Measurements from ENCODE around the gene ERLEC1.
"Not testable (repeated sequence)": the region's sequence is repeated elsewhere in the genome, so short reads cannot be mapped to it uniquely, and the experiment has no call there.

ERLEC1 gene

DNA sequence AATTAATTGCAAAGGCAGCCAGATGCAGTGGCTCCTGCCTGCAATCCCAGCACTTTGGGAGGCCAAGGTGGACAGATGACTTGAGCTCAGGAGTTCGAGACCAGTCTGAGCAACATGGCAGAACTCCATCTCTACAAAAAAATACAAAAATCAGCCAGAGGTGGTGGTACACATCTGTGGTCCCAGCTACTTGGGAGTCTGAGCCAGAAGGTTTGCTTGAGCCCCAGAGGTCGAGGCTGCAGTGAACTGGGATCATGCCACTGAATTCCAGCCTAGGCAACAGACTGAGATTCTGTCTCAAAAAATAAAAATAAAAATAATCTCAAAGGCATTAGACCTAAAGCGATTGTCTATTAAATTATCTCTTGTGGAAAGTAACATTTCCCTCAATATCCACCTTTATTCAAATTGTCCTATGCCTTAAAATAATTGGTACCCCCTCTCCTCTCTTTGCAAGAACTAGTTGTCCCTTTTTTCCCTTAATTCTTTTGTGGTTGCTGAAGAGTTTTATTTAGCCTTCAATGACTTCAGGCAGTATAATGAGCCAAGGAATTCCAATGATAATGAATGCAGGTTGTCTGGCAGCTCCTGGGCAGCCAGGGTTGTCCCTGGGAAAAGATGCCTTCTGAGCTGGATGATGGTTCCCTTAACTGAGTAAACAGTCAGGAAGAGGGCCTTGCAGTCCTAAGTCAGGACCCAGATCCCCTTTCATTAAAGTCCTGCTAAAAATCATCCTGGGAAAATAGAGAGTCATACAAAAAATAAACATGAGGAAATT is 40.7 kb downstream of the ERLEC1 start:
- peak overlapping the region; percentile 56 for H3K27ac ChIP-seq
- DNase-seq (ENCODE audit: low read depth, low spot score), result no peak

DNA sequence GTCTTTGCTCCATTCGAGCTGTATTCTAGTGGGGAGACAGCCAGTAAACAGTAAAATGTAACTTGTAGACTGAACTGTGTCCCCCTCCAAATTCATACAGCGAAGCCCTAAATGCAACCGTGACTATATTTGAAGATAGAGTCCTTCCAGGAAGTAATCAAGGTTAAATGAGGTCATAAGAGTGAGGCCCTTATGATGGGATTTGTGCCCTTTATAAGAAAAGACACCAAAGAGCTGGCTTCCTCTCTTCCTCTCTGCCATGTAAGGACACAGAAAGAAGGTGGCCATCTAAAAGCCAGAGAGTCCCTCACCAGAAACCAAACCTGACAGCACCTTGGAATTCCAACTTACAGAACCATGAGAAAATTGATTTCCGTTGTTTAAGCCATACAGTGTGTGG is 41.5 kb downstream of the ERLEC1 start:
- no peak overlapping the region for H3K27ac ChIP-seq
- DNase-seq (ENCODE audit: low read depth, low spot score), result no peak

- H3K27ac ChIP-seq, result no peak overlapping the region
- DNase-seq (ENCODE audit: low read depth, low spot score), result no peak
Measured at GRCh38 chr2:53829273-53829979, 42.6 kb downstream of the ERLEC1 start.

- not testable (repeated sequence) for DNase-seq (ENCODE audit: low read depth, low spot score); H3K27ac ChIP-seq
Measured at GRCh38 chr2:53829980-53830290, 43.1 kb downstream of the ERLEC1 start.

DNA sequence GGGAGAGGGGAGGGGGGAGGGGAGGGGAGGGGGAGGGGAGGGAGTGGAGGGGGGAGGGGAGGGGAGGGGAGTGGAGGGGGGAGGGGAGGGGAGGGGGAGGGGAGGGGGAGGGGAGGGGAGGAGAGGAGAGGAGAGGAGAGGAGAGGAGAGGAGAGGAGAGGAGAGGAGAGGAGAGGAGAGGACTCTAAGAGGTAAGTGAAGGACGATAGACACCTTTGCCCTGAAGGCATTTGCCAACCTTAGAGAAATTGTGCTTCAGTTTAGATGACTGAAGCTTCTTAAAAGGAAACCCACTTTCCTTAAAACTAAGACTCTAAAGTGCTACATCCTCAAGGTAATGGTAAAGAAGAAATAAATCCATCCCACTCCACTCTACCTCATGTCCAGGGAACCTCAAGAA is 53.7 kb downstream of the ERLEC1 start:
- no peak overlapping the region for H3K27ac ChIP-seq
- no peak for DNase-seq (ENCODE audit: low read depth, low spot score)

DNA sequence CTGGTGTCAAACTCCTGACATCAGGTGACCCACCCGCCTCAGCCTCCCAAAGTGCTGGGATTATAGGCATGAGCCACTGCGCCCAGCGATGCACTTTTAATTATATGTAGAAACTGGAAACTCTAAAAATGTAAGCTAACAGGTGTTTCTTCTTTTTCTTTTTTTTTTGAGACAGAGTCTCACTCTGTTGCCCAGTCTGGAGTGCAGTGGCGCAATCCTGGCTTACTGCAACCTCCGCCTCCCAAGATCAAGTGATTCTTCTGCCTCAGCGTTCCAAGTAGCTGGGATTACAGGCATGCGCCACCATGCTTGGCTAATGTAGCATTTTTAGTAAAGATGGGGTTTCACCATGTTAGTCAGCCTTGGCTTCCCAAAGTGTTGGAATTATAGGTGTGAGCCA is 54.8 kb downstream of the ERLEC1 start:
- not testable (repeated sequence) for H3K27ac ChIP-seq; DNase-seq (ENCODE audit: low read depth, low spot score)

- no peak for DNase-seq (ENCODE audit: low read depth, low spot score)
- no peak overlapping the region for H3K27ac ChIP-seq
Measured at GRCh38 chr2:53842891-53843290, 56.0 kb downstream of the ERLEC1 start.

GRCh38 chr2:53843595-53843994 is 56.8 kb downstream of the ERLEC1 start:
- no peak overlapping the region for H3K27ac ChIP-seq
- no peak for DNase-seq (ENCODE audit: low read depth, low spot score)

DNA sequence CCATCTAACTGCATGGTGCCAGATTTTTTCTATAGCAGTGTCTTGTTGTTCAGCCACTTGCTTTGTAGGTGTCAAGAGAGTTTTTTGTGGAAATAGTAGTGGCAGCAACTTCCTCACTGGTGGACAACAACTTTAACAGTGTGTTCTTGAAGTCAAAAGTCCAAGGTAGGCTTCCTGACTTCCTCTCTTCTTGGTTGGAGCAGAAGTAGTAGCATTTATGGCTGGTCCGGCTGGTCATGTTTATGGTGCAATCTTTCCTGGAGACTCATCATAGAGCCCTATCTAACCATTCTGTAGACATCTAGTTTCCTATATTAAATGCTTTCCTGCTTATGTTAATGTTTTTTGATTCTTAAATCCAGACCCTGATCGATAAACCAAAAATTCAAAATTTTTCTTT is 61.2 kb downstream of the ERLEC1 start:
- DNase-seq (ENCODE audit: low read depth, low spot score), result no peak
- H3K27ac ChIP-seq, result no peak overlapping the region

DNA sequence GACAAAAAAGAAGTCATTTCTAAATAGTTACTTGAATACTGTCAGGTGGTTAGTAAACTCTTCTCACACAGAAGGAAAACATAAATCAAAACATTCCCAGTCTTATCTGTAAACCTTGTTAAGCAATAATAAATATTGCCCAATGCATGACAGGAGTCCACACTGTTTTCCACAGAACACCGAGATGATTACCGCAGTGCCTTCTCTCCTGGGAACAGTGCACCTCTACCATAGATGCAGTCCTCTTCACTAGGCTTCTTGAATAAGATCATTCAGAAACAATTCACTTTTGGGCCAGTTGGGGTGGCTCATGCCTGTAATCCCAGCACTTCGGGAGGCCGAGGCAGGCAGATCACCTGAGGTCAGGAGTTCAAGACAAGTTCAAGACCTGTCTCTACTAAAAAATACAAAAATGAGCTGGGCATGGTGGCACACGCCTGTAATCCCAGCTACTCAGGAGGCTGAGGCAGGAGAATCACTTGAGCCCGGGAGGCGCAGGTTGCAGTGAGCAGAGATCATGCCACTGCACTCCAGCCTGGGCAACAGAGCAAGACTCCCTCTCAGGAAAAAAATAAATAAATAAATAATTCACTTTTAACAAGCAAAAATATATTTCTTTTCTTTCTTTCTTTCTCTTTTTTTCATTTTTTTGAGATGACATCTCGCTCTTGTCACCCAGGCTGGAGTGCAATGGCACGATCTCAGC is 64.4 kb downstream of the ERLEC1 start:
- not testable (repeated sequence) for H3K27ac ChIP-seq; DNase-seq (ENCODE audit: low read depth, low spot score)

GRCh38 chr2:53852532-53852931 is 65.7 kb downstream of the ERLEC1 start:
- no peak for DNase-seq (ENCODE audit: low read depth, low spot score)
- H3K27ac ChIP-seq, result no peak overlapping the region

DNA sequence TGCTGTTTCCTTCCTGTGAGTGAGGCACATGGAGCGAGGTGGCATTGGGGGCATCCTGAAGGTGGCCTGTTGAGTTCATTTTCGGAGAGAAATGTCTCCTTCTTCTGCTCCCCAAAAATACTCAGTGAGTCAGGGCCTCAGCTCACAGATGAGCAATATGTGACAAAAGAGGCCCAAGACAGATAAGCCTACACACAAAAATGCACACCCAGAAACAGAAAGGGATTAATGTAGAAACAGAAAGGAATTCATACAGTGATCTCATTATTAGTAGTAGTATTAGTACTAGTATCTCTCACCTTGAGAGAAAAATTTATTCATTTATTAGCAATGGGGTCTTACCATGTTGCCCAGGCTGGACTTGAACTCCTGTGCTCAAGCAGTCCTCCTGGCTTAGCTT is 67.8 kb downstream of the ERLEC1 start:
- no peak for DNase-seq (ENCODE audit: low read depth, low spot score)
- peak overlapping the region; percentile 1 for H3K27ac ChIP-seq

- no peak overlapping the region for H3K27ac ChIP-seq
- DNase-seq (ENCODE audit: low read depth, low spot score), result no peak
Measured at GRCh38 chr2:53856272-53856671, 69.4 kb downstream of the ERLEC1 start.

GRCh38 chr2:53859206-53860181 is 72.7 kb downstream of the ERLEC1 start, which contains the start of gene GPR75:
TSS of gene GPR75 (minus strand) at chr2:53859967. CDS start at chr2:53854756, 5,211 bp downstream.
- no peak within 1 kb of the TSS for H3K27ac ChIP-seq
- no peak for DNase-seq (ENCODE audit: low read depth, low spot score)

GRCh38 chr2:53861824-53862223 is 75.0 kb downstream of the ERLEC1 start:
- H3K27ac ChIP-seq, result no peak overlapping the region

GRCh38 chr2:53863538-53864227 is 76.8 kb downstream of the ERLEC1 start:
- no peak overlapping the region for H3K27ac ChIP-seq

More at GRCh38 chr2:53861824-53862223, 75.0 kb downstream of the ERLEC1 start:
- DNase-seq (ENCODE audit: low read depth, low spot score), result no peak

DNA sequence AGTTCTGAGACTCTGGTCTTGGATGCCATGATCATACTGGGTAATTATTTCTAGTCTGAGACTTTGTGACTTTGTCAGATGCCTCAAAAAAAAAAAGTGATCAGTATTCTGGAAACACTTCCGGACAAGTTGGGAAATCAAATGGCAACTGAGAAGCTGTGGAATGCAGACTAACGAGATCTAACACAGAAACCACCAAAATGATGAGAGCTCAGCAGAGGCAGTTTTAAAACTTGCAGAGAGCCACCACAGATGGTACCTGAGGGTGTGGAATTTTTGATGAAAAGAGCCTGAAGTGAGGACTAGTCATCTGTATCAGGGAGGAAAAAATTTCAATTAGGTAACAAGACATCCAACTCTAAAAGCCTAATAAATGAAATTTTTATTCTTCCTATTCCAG is 78.4 kb downstream of the ERLEC1 start:
- DNase-seq (ENCODE audit: low read depth, low spot score), result no peak
- H3K27ac ChIP-seq, result peak overlapping the region; percentile 22

More at GRCh38 chr2:53863538-53864227, 76.8 kb downstream of the ERLEC1 start:
- no peak for DNase-seq (ENCODE audit: low read depth, low spot score)

DNA sequence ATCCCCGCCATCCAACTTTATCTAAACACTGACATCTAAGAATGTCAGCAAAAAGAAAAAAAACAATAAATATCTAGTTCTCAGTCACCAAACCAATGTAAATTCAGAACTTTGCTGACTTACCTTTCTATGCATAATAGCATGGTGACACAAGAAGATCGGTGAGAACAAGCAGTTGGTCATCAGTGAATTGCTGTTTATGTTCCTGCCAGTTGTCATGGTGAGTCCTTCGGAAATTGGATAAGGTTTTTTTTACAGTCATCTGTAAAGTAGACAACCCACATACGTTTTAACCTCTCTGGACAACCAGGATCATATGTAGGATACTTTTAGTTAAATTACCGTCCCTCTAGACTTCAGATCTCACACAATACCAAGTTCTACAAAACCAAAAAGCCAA is 79.1 kb downstream of the ERLEC1 start:
- no peak for DNase-seq (ENCODE audit: low read depth, low spot score)
- H3K27ac ChIP-seq, result peak overlapping the region; percentile 22

GRCh38 chr2:53867169-53867568 is 80.3 kb downstream of the ERLEC1 start:
- no peak overlapping the region for H3K27ac ChIP-seq
- DNase-seq (ENCODE audit: low read depth, low spot score), result no peak

Measured in epithelial cell of prostate (primary cell).